Measurements from ENCODE around the gene KCNK3.

The KCNK3 gene

GRCh38 chr2:26711457-26712161, 19.1 kb downstream of the KCNK3 start:
- H3K4me3 ChIP-seq (ENCODE audit: low read depth, low read length) = no peak overlapping the region
- no peak for TF ChIP-seq CTCF (IDR thresholded peaks at IDR 0.05; ENCODE audit: borderline replicate concordance, insufficient read depth, low read depth, low read length)

GRCh38 chr2:26712486-26713465, 20.3 kb downstream of the KCNK3 start:
- H3K4me3 ChIP-seq (ENCODE audit: low read depth, low read length) = no peak overlapping the region
- no peak for TF ChIP-seq CTCF (IDR thresholded peaks at IDR 0.05; ENCODE audit: borderline replicate concordance, insufficient read depth, low read depth, low read length)

- TF ChIP-seq CTCF (IDR thresholded peaks at IDR 0.05; ENCODE audit: borderline replicate concordance, insufficient read depth, low read depth, low read length) = no peak
- H3K4me3 ChIP-seq (ENCODE audit: low read depth, low read length) = no peak overlapping the region
Observed at GRCh38 chr2:26715528-26716270, 23.2 kb downstream of the KCNK3 start.

GRCh38 chr2:26716340-26716739, 23.8 kb downstream of the KCNK3 start:
- TF ChIP-seq CTCF (IDR thresholded peaks at IDR 0.05; ENCODE audit: borderline replicate concordance, insufficient read depth, low read depth, low read length) = no peak
- H3K4me3 ChIP-seq (ENCODE audit: low read depth, low read length) = no peak overlapping the region

- H3K4me3 ChIP-seq (ENCODE audit: low read depth, low read length) = no peak overlapping the region
- no peak for TF ChIP-seq CTCF (IDR thresholded peaks at IDR 0.05; ENCODE audit: borderline replicate concordance, insufficient read depth, low read depth, low read length)
Observed at GRCh38 chr2:26716769-26717168, 24.2 kb downstream of the KCNK3 start.

- H3K4me3 ChIP-seq (ENCODE audit: low read depth, low read length) = no peak overlapping the region
- no peak for TF ChIP-seq CTCF (IDR thresholded peaks at IDR 0.05; ENCODE audit: borderline replicate concordance, insufficient read depth, low read depth, low read length)
Observed at GRCh38 chr2:26717362-26717761, 24.8 kb downstream of the KCNK3 start.

Measured in GM12875 (cell line).